ENCODE measurements around the gene ERGIC1. TPM values are rescaled to one million over a fixed set of nuclear protein-coding genes. Genes with fewer than 3 reads are reported as not detected.

ERGIC1 gene
- total and polyA plus RNA-seq, 9 donors: 41.7 to 147 (median 92.3) TPM

GRCh38 chr5:172838151-172838875 is 4.3 kb downstream of the ERGIC1 start:
- 86 to 98% (median 94%) methylated on average over 3 of the region's 3 CpGs for WGBS, 3 donors

GRCh38 chr5:172839669-172840431 is 5.8 kb downstream of the ERGIC1 start:
- 20 to 30% (median 21%) methylated on average over 13 of the region's 13 CpGs for WGBS, 3 donors
- TF ChIP-seq EP300 (IDR thresholded peaks at IDR 0.05) (no peak), POLR2A (IDR thresholded peaks at IDR 0.05) (no peak), CTCF (IDR thresholded peaks at IDR 0.05) (no peak)
- no peaks in the 10 kb centered on the region for H3K9me3 ChIP-seq
- no peaks in the 10 kb centered on the region for H3K27me3 ChIP-seq
- no peak overlapping the region for H3K4me3 ChIP-seq
- H3K4me1 ChIP-seq (ENCODE audit: insufficient read depth): peaks cover 21% of the 10 kb centered on the region
- peak overlapping the region; percentile 33 to 78 for H3K27ac ChIP-seq
- peak in 2 of 5 donors; percentile 50 to 65 for DNase-seq
- H3K36me3 ChIP-seq: no peaks in the 10 kb centered on the region
- intact Hi-C loops (cut with DNase I): loop anchor here in 1 of 4 donors (10.0 kb wide), 1 partner anchor 65 kb away; the partner anchor contains the start of gene DUSP1

More at GRCh38 chr5:172838151-172838875, 4.3 kb downstream of the ERGIC1 start:
- no peaks in the 10 kb centered on the region for H3K9me3 ChIP-seq
- no peak overlapping the region for H3K4me3 ChIP-seq
- peak overlapping the region in 1 of 2 donors; percentile 17 for H3K27ac ChIP-seq
- no peaks in the 10 kb centered on the region for H3K27me3 ChIP-seq
- H3K36me3 ChIP-seq: no peaks in the 10 kb centered on the region
- intact Hi-C loops (cut with DNase I): loop anchor here in 1 of 4 donors (10.0 kb wide), 1 partner anchor 64 kb away; the partner anchor contains the start of gene DUSP1
- no peak for TF ChIP-seq POLR2A (IDR thresholded peaks at IDR 0.05)
- no peak for TF ChIP-seq EP300 (IDR thresholded peaks at IDR 0.05)
- TF ChIP-seq CTCF (IDR thresholded peaks at IDR 0.05): no peak
- no peak for DNase-seq
- peaks cover 22% of the 10 kb centered on the region for H3K4me1 ChIP-seq (ENCODE audit: insufficient read depth)

DNA sequence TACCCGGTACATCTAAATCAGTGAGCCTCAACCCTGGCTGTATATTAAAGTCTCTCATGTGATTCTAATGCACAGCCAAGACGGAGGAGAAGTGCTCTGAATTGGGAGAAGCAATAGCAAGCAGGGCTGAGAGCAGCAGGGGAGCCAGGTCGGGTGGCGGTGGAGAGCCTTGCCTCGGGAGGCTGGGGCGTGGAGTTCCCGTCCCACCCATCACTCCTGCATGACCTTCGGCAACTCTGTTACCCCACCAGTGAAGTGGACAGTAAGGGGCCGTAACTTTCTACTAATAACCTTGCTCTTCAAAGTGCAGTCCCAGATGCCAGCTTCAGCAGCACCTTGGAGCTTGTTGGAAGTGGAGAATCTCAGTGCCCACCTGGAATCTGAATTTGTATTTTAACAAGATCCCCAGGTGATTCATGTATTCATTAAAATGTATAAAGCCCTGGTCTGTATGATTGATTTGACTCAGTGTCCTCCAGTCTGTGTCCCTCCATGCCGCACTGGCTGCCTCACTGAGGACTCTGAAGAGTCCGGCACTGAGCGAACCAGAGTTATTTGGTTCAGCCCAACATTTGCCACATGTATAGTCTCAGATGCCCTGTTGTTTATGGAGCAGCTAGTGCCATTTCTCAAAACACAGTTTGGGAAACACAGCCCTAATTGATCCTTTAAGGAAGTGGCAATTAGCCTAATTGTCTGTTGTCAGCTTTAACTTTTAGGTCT is 6.5 kb downstream of the ERGIC1 start:
- intact Hi-C loops (cut with DNase I): no loop called here
- no peaks in the 10 kb centered on the region for H3K36me3 ChIP-seq
- H3K27me3 ChIP-seq: no peaks in the 10 kb centered on the region
- TF ChIP-seq CTCF (IDR thresholded peaks at IDR 0.05) (no peak), EP300 (IDR thresholded peaks at IDR 0.05) (no peak), POLR2A (IDR thresholded peaks at IDR 0.05) (no peak)
- no peaks in the 10 kb centered on the region for H3K9me3 ChIP-seq
- DNase-seq: no peak
- no peak overlapping the region for H3K4me3 ChIP-seq
- WGBS, 3 donors: 40 to 46% (median 44%) methylated on average over 12 of the region's 12 CpGs
- H3K27ac ChIP-seq: peak overlapping the region; percentile 33 to 78
- H3K4me1 ChIP-seq (ENCODE audit: insufficient read depth): peaks cover 17% of the 10 kb centered on the region

GRCh38 chr5:172841256-172841655 is 7.2 kb downstream of the ERGIC1 start:
- 59 to 71% (median 70%) methylated on average over 6 of the region's 6 CpGs for WGBS, 3 donors
- DNase-seq: no peak
- Histone ChIP-seq H3K4me1 (ENCODE audit: insufficient read depth) (peaks cover 14% of the 10 kb centered on the region), H3K36me3 (no peaks in the 10 kb centered on the region), H3K27ac (peak overlapping the region in 1 of 2 donors; percentile 49), H3K9me3 (no peaks in the 10 kb centered on the region), H3K4me3 (no peak overlapping the region), H3K27me3 (no peaks in the 10 kb centered on the region)
- intact Hi-C loops (cut with DNase I): no loop called here
- no peak for TF ChIP-seq CTCF (IDR thresholded peaks at IDR 0.05)
- no peak for TF ChIP-seq POLR2A (IDR thresholded peaks at IDR 0.05)
- TF ChIP-seq EP300 (IDR thresholded peaks at IDR 0.05): no peak

Data from ovary (tissue), 9 donors.